Measurements from ENCODE around the gene PFKM. TPM values are rescaled to one million over a fixed set of nuclear protein-coding genes. Genes with fewer than 3 reads are reported as not detected.
A peak's percentile ranks its signal among the peaks of the same experiment; 100 is the strongest.
"Not testable (repeated sequence)": the region's sequence is repeated elsewhere in the genome, so short reads cannot be mapped to it uniquely, and the experiment has no call there.

PFKM gene
- total RNA-seq, 1 donor from 2014 or later: 304 TPM

DNA sequence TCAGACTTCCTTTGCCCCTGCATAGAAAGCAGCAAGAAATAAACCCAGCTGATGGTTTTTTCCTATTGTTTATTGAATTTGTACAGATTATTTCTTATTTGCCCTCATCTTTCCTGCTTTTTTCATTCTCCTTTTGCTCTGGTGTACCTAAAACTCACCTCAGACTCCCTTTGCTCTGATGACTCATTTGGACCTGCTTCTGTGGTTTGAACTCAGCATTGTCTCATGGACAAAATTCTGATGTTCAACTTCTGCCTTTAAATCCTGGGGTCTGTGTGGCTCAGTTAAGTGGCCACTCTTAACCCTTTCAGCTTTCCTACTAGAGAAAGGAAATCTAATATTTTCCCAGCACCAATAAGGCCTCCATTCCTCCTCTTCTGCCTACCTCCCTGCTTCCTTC lies 9.7 kb upstream of the PFKM start:
- Histone ChIP-seq H3K9ac (ENCODE audit: low read depth in 1 of 3, low read length in 3 of 3) (no peak overlapping the region), H3K27me3 (ENCODE audit: control insufficient read depth in 3 of 3, insufficient read depth in 3 of 3, low read length in 3 of 3) (no peaks in the 10 kb centered on the region), H3K36me3 (ENCODE audit: control insufficient read depth in 3 of 3, insufficient read depth in 3 of 3, low read length in 3 of 3) (no peaks in the 10 kb centered on the region), H3K4me3 (ENCODE audit: low read length in 3 of 3) (no peak overlapping the region), H3K27ac (ENCODE audit: low read depth, low read length) (no peak overlapping the region), H3K9me3 (ENCODE audit: control insufficient read depth in 3 of 3, low read length in 3 of 3) (no peaks in the 10 kb centered on the region), H3K4me1 (ENCODE audit: control insufficient read depth in 3 of 3, insufficient read depth in 3 of 3, low read length in 3 of 3) (peaks cover 18 to 22% (median 21%) of the 10 kb centered on the region in 3 donors)

GRCh38 chr12:48110691-48111311 lies 8.4 kb upstream of the PFKM start:
- H3K27me3 ChIP-seq (ENCODE audit: control insufficient read depth in 3 of 3, insufficient read depth in 3 of 3, low read length in 3 of 3): no peaks in the 10 kb centered on the region
- H3K4me3 ChIP-seq (ENCODE audit: low read length in 3 of 3): no peak overlapping the region
- no peaks in the 10 kb centered on the region for H3K36me3 ChIP-seq (ENCODE audit: control insufficient read depth in 3 of 3, insufficient read depth in 3 of 3, low read length in 3 of 3)
- H3K4me1 ChIP-seq (ENCODE audit: control insufficient read depth in 3 of 3, insufficient read depth in 3 of 3, low read length in 3 of 3): peaks cover 10 to 13% (median 11%) of the 10 kb centered on the region in 3 donors
- H3K27ac ChIP-seq (ENCODE audit: low read depth, low read length): no peak overlapping the region
- H3K9ac ChIP-seq (ENCODE audit: low read depth in 1 of 3, low read length in 3 of 3): no peak overlapping the region
- no peaks in the 10 kb centered on the region for H3K9me3 ChIP-seq (ENCODE audit: control insufficient read depth in 3 of 3, low read length in 3 of 3)

GRCh38 chr12:48111312-48111693 lies 7.9 kb upstream of the PFKM start:
- not testable (repeated sequence) for H3K9ac ChIP-seq (ENCODE audit: low read depth in 1 of 3, low read length in 3 of 3); H3K4me3 ChIP-seq (ENCODE audit: low read length in 3 of 3); H3K27me3 ChIP-seq (ENCODE audit: control insufficient read depth in 3 of 3, insufficient read depth in 3 of 3, low read length in 3 of 3); H3K36me3 ChIP-seq (ENCODE audit: control insufficient read depth in 3 of 3, insufficient read depth in 3 of 3, low read length in 3 of 3); H3K9me3 ChIP-seq (ENCODE audit: control insufficient read depth in 3 of 3, low read length in 3 of 3); H3K27ac ChIP-seq (ENCODE audit: low read depth, low read length)
- H3K4me1 ChIP-seq (ENCODE audit: control insufficient read depth in 3 of 3, insufficient read depth in 3 of 3, low read length in 3 of 3): peaks cover 9 to 13% (median 11%) of the 10 kb centered on the region in 3 donors

GRCh38 chr12:48115957-48116356 lies 3.2 kb upstream of the PFKM start:
- no peak overlapping the region for H3K4me3 ChIP-seq (ENCODE audit: low read length in 3 of 3)
- H3K4me1 ChIP-seq (ENCODE audit: control insufficient read depth in 3 of 3, insufficient read depth in 3 of 3, low read length in 3 of 3): peaks cover 6 to 15% (median 9%) of the 10 kb centered on the region in 3 donors
- H3K9ac ChIP-seq (ENCODE audit: low read depth in 1 of 3, low read length in 3 of 3): no peak overlapping the region
- H3K9me3 ChIP-seq (ENCODE audit: control insufficient read depth in 3 of 3, low read length in 3 of 3): no peaks in the 10 kb centered on the region
- no peaks in the 10 kb centered on the region for H3K36me3 ChIP-seq (ENCODE audit: control insufficient read depth in 3 of 3, insufficient read depth in 3 of 3, low read length in 3 of 3)
- H3K27me3 ChIP-seq (ENCODE audit: control insufficient read depth in 3 of 3, insufficient read depth in 3 of 3, low read length in 3 of 3): no peaks in the 10 kb centered on the region
- no peak overlapping the region for H3K27ac ChIP-seq (ENCODE audit: low read depth, low read length)

DNA sequence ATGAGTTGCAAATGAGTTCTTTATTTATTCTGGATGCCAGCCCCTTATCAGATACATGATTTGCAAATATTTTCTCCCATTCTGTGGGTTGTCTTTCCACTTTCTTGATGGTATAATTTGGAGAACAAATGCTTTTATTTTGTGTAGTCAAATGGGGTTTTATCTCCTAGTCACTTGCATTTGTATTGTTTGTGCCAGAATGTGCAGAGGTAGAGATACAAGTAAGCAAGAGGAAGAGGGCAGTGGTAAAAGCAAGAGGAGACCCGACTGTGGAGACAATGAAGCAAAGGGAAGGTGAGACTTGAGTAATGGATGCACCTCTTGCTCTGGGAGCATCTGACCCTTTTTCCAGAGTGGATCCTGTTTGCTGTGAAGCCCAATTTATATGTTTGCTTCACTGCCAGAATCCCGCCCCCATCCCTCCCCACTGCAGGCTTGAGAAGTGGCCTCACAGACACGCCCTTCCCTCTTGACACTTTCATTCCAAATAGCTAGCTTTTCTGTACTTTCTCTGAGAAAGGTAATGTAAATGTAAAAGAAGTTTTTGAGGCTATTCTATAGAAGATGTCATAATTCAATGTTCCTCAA lies 786 bp upstream of the PFKM start:
- H3K4me3 ChIP-seq (ENCODE audit: low read length in 3 of 3): peak overlapping the region in 2 of 3 donors; percentile 91 to 98
- peaks cover 4 to 9% (median 7%) of the 10 kb centered on the region in 3 donors for H3K36me3 ChIP-seq (ENCODE audit: control insufficient read depth in 3 of 3, insufficient read depth in 3 of 3, low read length in 3 of 3)
- H3K27me3 ChIP-seq (ENCODE audit: control insufficient read depth in 3 of 3, insufficient read depth in 3 of 3, low read length in 3 of 3): no peaks in the 10 kb centered on the region
- peak overlapping the region; percentile 94 for H3K27ac ChIP-seq (ENCODE audit: low read depth, low read length)
- no peaks in the 10 kb centered on the region for H3K9me3 ChIP-seq (ENCODE audit: control insufficient read depth in 3 of 3, low read length in 3 of 3)
- H3K4me1 ChIP-seq (ENCODE audit: control insufficient read depth in 3 of 3, insufficient read depth in 3 of 3, low read length in 3 of 3): peaks cover 9 to 24% (median 22%) of the 10 kb centered on the region in 3 donors
- H3K9ac ChIP-seq (ENCODE audit: low read depth in 1 of 3, low read length in 3 of 3): peak overlapping the region in 2 of 3 donors; percentile 45 to 87

DNA sequence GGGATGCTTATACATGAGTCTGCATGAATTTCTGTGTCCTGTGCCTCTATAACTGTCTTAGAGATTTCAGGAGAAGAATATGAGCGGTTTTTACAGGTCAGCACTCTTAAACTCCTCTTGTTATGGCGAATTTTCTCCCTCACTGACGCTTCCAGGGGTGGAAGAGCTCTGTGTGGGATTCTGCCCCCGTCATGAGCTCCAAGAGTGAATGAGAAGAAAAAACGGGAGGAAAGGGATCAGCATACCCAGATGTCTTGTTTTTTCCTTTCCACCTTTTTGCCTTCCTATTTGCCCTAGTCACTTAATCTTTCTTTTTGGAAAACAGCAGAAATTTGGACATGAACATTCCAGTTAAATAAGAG lies 651 bp downstream of the PFKM start:
- Histone ChIP-seq H3K27me3 (ENCODE audit: control insufficient read depth in 3 of 3, insufficient read depth in 3 of 3, low read length in 3 of 3) (no peaks in the 10 kb centered on the region), H3K4me1 (ENCODE audit: control insufficient read depth in 3 of 3, insufficient read depth in 3 of 3, low read length in 3 of 3) (peaks cover 9 to 24% (median 22%) of the 10 kb centered on the region in 3 donors), H3K36me3 (ENCODE audit: control insufficient read depth in 3 of 3, insufficient read depth in 3 of 3, low read length in 3 of 3) (peaks cover 4 to 20% (median 7%) of the 10 kb centered on the region in 3 donors), H3K9ac (ENCODE audit: low read depth in 1 of 3, low read length in 3 of 3) (peak overlapping the region; percentile 83 to 87 (median 85)), H3K27ac (ENCODE audit: low read depth, low read length) (peak overlapping the region; percentile 94), H3K4me3 (ENCODE audit: low read length in 3 of 3) (peak overlapping the region; percentile 91 to 98 (median 96)), H3K9me3 (ENCODE audit: control insufficient read depth in 3 of 3, low read length in 3 of 3) (no peaks in the 10 kb centered on the region)

DNA sequence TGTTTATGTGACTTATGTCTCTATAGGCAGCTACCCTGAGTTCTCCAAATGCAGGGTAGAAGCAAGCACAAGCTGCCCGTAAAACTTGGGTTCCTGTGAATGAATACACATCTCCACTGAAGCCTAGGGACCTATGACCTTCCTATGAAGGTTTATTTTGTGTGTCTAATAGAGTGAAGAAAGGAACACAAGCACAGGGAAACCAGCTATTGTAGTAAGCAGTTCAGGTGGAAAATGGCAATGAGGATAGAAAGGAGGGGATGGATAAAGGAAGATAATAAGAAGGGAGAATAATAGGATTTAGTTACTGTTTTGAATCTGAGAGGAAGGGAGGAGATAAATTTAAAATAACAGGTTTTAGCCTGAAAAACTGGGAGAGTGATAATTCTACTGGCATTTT lies 2.4 kb downstream of the PFKM start:
- H3K27me3 ChIP-seq (ENCODE audit: control insufficient read depth in 3 of 3, insufficient read depth in 3 of 3, low read length in 3 of 3): no peaks in the 10 kb centered on the region
- peaks cover 9 to 24% (median 22%) of the 10 kb centered on the region in 3 donors for H3K4me1 ChIP-seq (ENCODE audit: control insufficient read depth in 3 of 3, insufficient read depth in 3 of 3, low read length in 3 of 3)

DNA sequence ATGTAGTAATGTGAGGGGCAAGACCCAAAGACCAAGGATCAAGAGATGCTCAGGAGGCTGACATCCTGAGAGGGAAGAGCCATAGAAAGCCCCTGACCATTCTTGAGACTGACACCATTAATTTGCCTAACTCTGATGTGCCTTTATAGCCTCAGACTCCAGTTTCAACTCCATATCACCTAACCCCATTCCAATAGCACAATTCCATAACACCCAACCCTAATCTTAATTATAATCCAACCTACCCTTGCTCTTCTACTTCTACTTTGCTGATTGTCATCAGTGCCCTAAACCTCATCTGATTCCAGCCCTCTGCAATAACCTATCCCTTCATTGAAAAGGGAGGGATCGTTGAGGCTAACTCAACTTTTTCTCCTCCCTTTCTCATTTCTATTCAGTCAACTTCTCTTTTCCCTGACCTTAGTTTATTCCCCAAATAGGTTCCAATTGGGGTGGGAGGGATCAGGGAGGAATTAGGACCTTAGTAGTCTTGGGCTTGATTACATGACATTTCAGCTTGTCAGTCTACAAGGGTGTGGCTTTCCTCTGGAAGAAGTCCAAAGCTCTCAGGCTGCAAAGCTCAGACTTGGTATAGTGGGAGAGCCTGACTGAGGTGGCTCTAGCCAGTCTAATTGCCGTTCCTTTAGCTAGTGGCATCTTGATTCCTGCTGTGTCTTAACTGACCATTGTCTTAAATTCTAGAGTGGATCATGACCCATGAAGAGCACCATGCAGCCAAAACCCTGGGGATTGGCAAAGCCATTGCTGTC lies 3.1 kb downstream of the PFKM start:
- Histone ChIP-seq H3K9me3 (ENCODE audit: control insufficient read depth in 3 of 3, low read length in 3 of 3) (no peaks in the 10 kb centered on the region), H3K27me3 (ENCODE audit: control insufficient read depth in 3 of 3, insufficient read depth in 3 of 3, low read length in 3 of 3) (no peaks in the 10 kb centered on the region), H3K27ac (ENCODE audit: low read depth, low read length) (peak overlapping the region; percentile 94), H3K4me1 (ENCODE audit: control insufficient read depth in 3 of 3, insufficient read depth in 3 of 3, low read length in 3 of 3) (peaks cover 10 to 31% (median 22%) of the 10 kb centered on the region in 3 donors), H3K4me3 (ENCODE audit: low read length in 3 of 3) (peak overlapping the region; percentile 79 to 98 (median 96)), H3K36me3 (ENCODE audit: control insufficient read depth in 3 of 3, insufficient read depth in 3 of 3, low read length in 3 of 3) (peaks cover 9 to 23% (median 12%) of the 10 kb centered on the region in 3 donors), H3K9ac (ENCODE audit: low read depth in 1 of 3, low read length in 3 of 3) (peak overlapping the region; percentile 84 to 87 (median 85))

More for the DNA sequence above, 2.4 kb downstream of the PFKM start:
- Histone ChIP-seq H3K9me3 (ENCODE audit: control insufficient read depth in 3 of 3, low read length in 3 of 3) (no peaks in the 10 kb centered on the region), H3K36me3 (ENCODE audit: control insufficient read depth in 3 of 3, insufficient read depth in 3 of 3, low read length in 3 of 3) (peaks cover 7 to 20% (median 7%) of the 10 kb centered on the region in 3 donors), H3K9ac (ENCODE audit: low read depth in 1 of 3, low read length in 3 of 3) (peak overlapping the region; percentile 57 to 87 (median 85)), H3K4me3 (ENCODE audit: low read length in 3 of 3) (peak overlapping the region; percentile 91 to 98 (median 96)), H3K27ac (ENCODE audit: low read depth, low read length) (peak overlapping the region; percentile 94)

DNA sequence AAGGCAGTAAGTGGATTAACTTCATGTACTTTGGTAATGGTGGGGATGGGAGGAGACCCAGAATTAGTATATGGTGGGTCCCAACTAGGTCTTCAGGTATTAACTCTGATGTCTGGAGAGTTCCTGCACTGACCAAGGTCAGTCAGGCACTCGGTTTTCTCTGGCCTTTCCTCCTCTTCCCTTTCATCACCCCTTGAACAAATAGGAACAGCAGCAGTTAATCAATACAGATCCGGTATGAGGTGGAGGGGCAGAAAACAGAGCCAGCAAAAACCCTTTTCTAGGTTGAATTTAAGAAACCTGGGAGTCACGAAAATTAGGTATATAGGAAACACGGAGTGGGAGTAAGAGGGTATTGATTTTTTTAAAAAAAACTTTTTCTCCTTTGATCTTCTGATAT lies 4.0 kb downstream of the PFKM start:
- Histone ChIP-seq H3K27me3 (ENCODE audit: control insufficient read depth in 3 of 3, insufficient read depth in 3 of 3, low read length in 3 of 3) (no peaks in the 10 kb centered on the region), H3K9me3 (ENCODE audit: control insufficient read depth in 3 of 3, low read length in 3 of 3) (no peaks in the 10 kb centered on the region), H3K4me1 (ENCODE audit: control insufficient read depth in 3 of 3, insufficient read depth in 3 of 3, low read length in 3 of 3) (peaks cover 18 to 37% (median 29%) of the 10 kb centered on the region in 3 donors), H3K36me3 (ENCODE audit: control insufficient read depth in 3 of 3, insufficient read depth in 3 of 3, low read length in 3 of 3) (peaks cover 13 to 28% (median 14%) of the 10 kb centered on the region in 3 donors), H3K27ac (ENCODE audit: low read depth, low read length) (peak overlapping the region; percentile 94), H3K9ac (ENCODE audit: low read depth in 1 of 3, low read length in 3 of 3) (peak overlapping the region; percentile 84 to 87 (median 85)), H3K4me3 (ENCODE audit: low read length in 3 of 3) (peak overlapping the region; percentile 79 to 98 (median 96))

- H3K4me1 ChIP-seq (ENCODE audit: control insufficient read depth in 3 of 3, insufficient read depth in 3 of 3, low read length in 3 of 3): peaks cover 28 to 51% (median 36%) of the 10 kb centered on the region in 3 donors
- H3K36me3 ChIP-seq (ENCODE audit: control insufficient read depth in 3 of 3, insufficient read depth in 3 of 3, low read length in 3 of 3): peaks cover 31 to 49% (median 34%) of the 10 kb centered on the region in 3 donors
- H3K27ac ChIP-seq (ENCODE audit: low read depth, low read length): peak overlapping the region; percentile 94
- H3K9me3 ChIP-seq (ENCODE audit: control insufficient read depth in 3 of 3, low read length in 3 of 3); H3K27me3 ChIP-seq (ENCODE audit: control insufficient read depth in 3 of 3, insufficient read depth in 3 of 3, low read length in 3 of 3); H3K4me3 ChIP-seq (ENCODE audit: low read length in 3 of 3): not testable (repeated sequence)
- H3K9ac ChIP-seq (ENCODE audit: low read depth in 1 of 3, low read length in 3 of 3): peak overlapping the region in 1 of 3 donors; percentile 35
These were observed 6.4 kb downstream of the PFKM start for GRCh38 chr12:48125542-48125941.
